Gastrocnemius medialis (tissue), 4 donors: ENCODE data around the gene IQUB. TPM values are rescaled to one million over a fixed set of nuclear protein-coding genes. Genes with fewer than 3 reads are reported as not detected.
"Not testable (repeated sequence)": the region's sequence is repeated elsewhere in the genome, so short reads cannot be mapped to it uniquely, and the experiment has no call there.

Experiments
- ATAC-seq, 2 donors: fragments of 150-250 bp; one replicate each; pipeline ENCODE4 v1.9.1; 2016
- DNase-seq, 2 donors: peaks; one replicate each; pipeline ENCODE4 v3.0.0-alpha.2; 2019
- H3K27ac ChIP-seq, 4 donors: fragments of 200-600 bp; sonication (generic); 1 replicate in 1 of 4; 2 replicates in 3 of 4; pipeline ENCODE4 v1.5.1; 2016 to 2018; ENCODE audit warnings: mild to moderate bottlenecking in 2 of 4, moderate library complexity in 1 of 4
- H3K27me3 ChIP-seq, 3 donors: fragments of 200-600 bp; sonication (generic) in 2 of 3; 1 replicate in 1 of 3; 2 replicates in 2 of 3; pipeline versions ENCODE4 v1.5.1 to v1.6.0; 2016 to 2019; ENCODE audit warnings: mild to moderate bottlenecking in 1 of 3, moderate library complexity in 1 of 3
- H3K36me3 ChIP-seq, 2 donors: fragments of 200-600 bp; sonication (generic) in 1 of 2; one replicate each; pipeline ENCODE4 v1.5.1; 2017 to 2018
- H3K4me1 ChIP-seq, 2 donors: fragments of 200-600 bp; sonication (generic) in 1 of 2; one replicate each; pipeline ENCODE4 v1.5.1; 2016 to 2017; ENCODE audit warnings: mild to moderate bottlenecking in 2 of 2
- H3K4me3 ChIP-seq, 4 donors: fragments of 200-600 bp; sonication (generic) in 3 of 4; 1 replicate in 1 of 4; 2 replicates in 3 of 4; pipeline ENCODE4 v1.5.1; 2016 to 2019; ENCODE audit warnings: mild to moderate bottlenecking in 2 of 4
- H3K9me3 ChIP-seq, 3 donors: fragments of 200-600 bp; sonication (generic) in 2 of 3; 1 replicate in 1 of 3; 2 replicates in 2 of 3; pipeline ENCODE4 v1.5.1; 2016 to 2019
- POLR2A ChIP-seq, 2 donors: fragments of 450-650 bp; IDR thresholded peaks; one replicate each; pipeline ENCODE4 v1.6.1; 2017; ENCODE audit warnings: antibody characterized with exemption in 2 of 2, mild to moderate bottlenecking in 2 of 2, moderate library complexity in 2 of 2
- in situ Hi-C, 4 donors: fragments of 200-750 bp; cut with MboI; loops; one replicate each; pipeline versions ENCODE4 v1.15.0 to v1.8.0; 2017; ENCODE audit warnings: low sequenced_read_pairs in 4 of 4
- intact Hi-C: fragments of 100-400 bp; cut with DNase I; formaldehyde crosslinking; loops from one replicate; pipeline ENCODE4 v1.15.1; 2023; ENCODE audit warnings: low total_unique reads
- total RNA-seq, 4 donors: library from RNA; depleted of rRNA; stranded (reverse); fragments of >200 nt; gene quantifications; one replicate each; pipeline versions ENCODE4 v1.1.0 to v1.2.3, GENCODE V29; 2016
- TF ChIP-seq, protein P1 (sequence below), 5 experiments: fragments of 450-650 bp in 3 of 5; fragments of 200-600 bp in 2 of 5; sonication (generic) in 2 of 5; IDR thresholded peaks in 4 of 5; conservative IDR thresholded peaks in 1 of 5; 1 replicate in 4 of 5; 2 replicates in 1 of 5; pipeline ENCODE4 v1.5.1; 2016 to 2019; ENCODE audit warnings: antibody characterized with exemption in 5 of 5, mild to moderate bottlenecking in 3 of 5, moderate library complexity in 3 of 5

The IQUB gene
- total RNA-seq, 4 donors from 2014 or later: 0.15 to 0.42 (median 0.26) TPM; not detected in 1

DNA sequence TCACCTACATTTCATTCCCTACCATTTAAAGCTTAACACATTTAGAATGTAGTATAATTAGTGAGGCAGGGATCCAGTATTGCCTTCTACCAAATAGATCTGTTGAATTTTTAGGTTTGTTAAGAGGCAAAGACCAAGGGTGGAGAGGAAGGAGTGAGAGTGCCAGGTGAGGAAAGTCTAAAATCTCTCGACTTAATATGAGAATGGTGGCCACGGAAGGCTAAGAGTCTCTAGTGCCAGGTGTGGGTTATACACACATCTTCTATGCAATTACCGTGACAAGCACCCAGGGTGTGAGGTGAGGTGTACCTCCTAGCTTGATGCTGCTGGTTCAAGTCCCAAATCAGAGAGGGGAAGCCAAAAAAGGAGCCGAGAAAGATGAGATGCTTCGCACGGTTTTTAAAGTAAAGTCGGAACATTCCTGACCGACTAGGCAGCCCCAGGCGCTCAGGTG is 439 bp downstream of the IQUB start:
- in situ Hi-C loops: loop anchor here in 1 of 4 donors (10.0 kb wide), 1 partner anchor 211 kb away; the partner anchor contains the start of gene WASL
- no peaks in the 10 kb centered on the region for H3K9me3 ChIP-seq
- peaks cover 9 to 17% of the 10 kb centered on the region in 2 donors for H3K4me1 ChIP-seq
- DNase-seq (no peak), ATAC-seq (no peak)
- H3K27ac ChIP-seq: peak overlapping the region; percentile 15 to 92 (median 53)
- TF ChIP-seq POLR2A (IDR thresholded peaks at IDR 0.05): no peak
- TF ChIP-seq, protein P1, sequence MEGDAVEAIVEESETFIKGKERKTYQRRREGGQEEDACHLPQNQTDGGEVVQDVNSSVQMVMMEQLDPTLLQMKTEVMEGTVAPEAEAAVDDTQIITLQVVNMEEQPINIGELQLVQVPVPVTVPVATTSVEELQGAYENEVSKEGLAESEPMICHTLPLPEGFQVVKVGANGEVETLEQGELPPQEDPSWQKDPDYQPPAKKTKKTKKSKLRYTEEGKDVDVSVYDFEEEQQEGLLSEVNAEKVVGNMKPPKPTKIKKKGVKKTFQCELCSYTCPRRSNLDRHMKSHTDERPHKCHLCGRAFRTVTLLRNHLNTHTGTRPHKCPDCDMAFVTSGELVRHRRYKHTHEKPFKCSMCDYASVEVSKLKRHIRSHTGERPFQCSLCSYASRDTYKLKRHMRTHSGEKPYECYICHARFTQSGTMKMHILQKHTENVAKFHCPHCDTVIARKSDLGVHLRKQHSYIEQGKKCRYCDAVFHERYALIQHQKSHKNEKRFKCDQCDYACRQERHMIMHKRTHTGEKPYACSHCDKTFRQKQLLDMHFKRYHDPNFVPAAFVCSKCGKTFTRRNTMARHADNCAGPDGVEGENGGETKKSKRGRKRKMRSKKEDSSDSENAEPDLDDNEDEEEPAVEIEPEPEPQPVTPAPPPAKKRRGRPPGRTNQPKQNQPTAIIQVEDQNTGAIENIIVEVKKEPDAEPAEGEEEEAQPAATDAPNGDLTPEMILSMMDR (IDR thresholded peaks at IDR 0.05 in 4 of 5, conservative IDR thresholded peaks at IDR 0.05 in 1 of 5): no peak
- intact Hi-C loops: loop anchor here (2.0 kb wide), 2 partner anchors 39 to 215 kb away; partner anchors contain the start of gene WASL
- H3K27me3 ChIP-seq: peaks cover 0 to 5% (median 2%) of the 10 kb centered on the region in 3 donors
- no peaks in the 10 kb centered on the region for H3K36me3 ChIP-seq
- peak overlapping the region; percentile 67 to 76 (median 72) for H3K4me3 ChIP-seq

DNA sequence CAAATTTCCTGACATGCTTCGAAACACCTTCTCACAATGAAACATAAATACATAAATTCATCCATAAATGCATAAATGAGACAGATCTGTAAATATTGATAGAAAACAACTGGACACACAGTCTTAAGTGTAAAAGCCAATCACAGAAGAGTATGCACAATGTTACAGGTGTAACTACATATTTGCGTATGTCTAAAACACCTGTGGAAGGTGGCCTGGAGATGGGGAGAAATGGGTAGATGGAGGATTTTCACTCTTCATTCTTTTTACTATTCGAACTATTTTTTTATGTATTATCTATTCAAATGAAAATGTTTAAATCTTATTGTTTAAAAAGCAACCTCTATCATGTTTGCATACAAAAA is 860 bp downstream of the IQUB start:
- no peaks in the 10 kb centered on the region for H3K9me3 ChIP-seq
- H3K27me3 ChIP-seq: peaks cover 0 to 5% (median 2%) of the 10 kb centered on the region in 3 donors
- in situ Hi-C loops (loop anchor here in 1 of 4 donors (10.0 kb wide), 1 partner anchor 211 kb away; the partner anchor contains the start of gene WASL), intact Hi-C loops (no loop called here)
- DNase-seq (no peak), ATAC-seq (no peak)
- no peaks in the 10 kb centered on the region for H3K36me3 ChIP-seq
- no peak for TF ChIP-seq POLR2A (IDR thresholded peaks at IDR 0.05)
- TF ChIP-seq, protein P1 (IDR thresholded peaks at IDR 0.05 in 4 of 5, conservative IDR thresholded peaks at IDR 0.05 in 1 of 5): no peak
- H3K4me3 ChIP-seq: peak overlapping the region in 2 of 4 donors; percentile 67 to 71
- peaks cover 9 to 17% of the 10 kb centered on the region in 2 donors for H3K4me1 ChIP-seq
- no peak overlapping the region for H3K27ac ChIP-seq

DNA sequence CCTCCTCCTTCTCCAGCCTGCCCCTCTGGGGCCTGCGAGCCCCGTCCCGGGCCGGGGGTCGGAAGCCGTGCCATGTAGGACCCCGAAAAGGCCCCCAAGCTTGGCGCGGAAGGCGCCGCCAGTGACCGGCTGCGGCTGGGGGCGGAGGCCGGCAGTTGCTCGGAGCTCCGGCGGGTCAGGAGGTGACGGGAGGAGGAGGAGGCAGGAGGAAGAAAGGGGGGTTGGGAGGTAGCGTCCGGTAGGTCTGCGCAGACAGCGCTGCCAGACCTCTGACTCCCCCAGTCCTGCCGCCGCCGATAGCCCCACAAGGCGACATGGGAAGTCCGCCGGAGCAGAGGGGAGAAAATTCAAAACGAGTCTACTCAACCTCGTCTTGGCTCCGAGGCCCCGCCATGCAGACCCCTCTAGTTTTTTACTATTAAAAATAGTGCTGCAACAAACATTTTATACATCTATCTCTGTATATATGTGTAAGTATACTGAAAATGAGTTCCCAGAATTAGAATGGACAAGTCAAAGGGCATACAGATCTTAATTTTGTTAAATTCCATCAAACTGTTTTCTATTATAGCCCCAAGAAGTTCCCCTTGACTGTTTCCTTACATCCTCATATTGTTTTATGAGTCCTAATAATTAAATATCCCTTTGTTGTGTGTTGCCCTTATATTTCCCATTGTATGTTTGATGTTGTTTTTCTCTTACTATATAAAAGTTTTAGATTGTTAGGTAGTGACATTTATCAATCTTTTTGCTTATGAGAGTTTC is 1.4 kb downstream of the IQUB start:
- Histone ChIP-seq H3K4me3 (peak overlapping the region; percentile 23 to 50 (median 35)), H3K4me1 (peaks cover 9 to 16% of the 10 kb centered on the region in 2 donors)
- intact Hi-C loops, H3K9me3 ChIP-seq, H3K36me3 ChIP-seq, H3K27ac ChIP-seq, ATAC-seq, H3K27me3 ChIP-seq: not testable (repeated sequence)
- peak in 1 of 2 donors; percentile 30 for DNase-seq
- in situ Hi-C loops: loop anchor here in 1 of 4 donors (10.0 kb wide), 1 partner anchor 212 kb away; the partner anchor contains the start of gene WASL

DNA sequence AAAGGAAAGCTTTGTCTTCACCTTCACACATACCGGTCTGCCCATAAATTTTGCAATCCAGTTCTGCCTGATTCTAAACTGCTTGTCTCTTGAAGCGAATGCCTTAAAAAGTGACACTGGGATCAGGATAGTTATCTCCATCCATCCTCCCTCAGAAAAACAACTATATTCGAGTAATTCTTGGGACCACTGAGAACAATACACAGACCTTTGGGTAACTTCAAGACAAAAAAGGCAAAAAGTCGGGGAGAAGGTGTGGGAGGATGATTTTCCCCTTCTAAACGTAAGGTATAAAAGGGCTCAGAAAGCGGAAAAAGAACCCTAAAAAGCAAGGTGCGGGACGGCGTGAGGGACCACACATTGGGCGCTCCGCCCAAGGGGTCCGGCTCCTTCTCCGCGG is 2.1 kb downstream of the IQUB start:
- H3K36me3 ChIP-seq, intact Hi-C loops, H3K9me3 ChIP-seq, DNase-seq, H3K27me3 ChIP-seq, H3K4me1 ChIP-seq, ATAC-seq, H3K27ac ChIP-seq: not testable (repeated sequence)
- in situ Hi-C loops: loop anchor here in 1 of 4 donors (10.0 kb wide), 1 partner anchor 212 kb away; the partner anchor contains the start of gene WASL
- peak overlapping the region; percentile 23 to 50 (median 35) for H3K4me3 ChIP-seq

DNA sequence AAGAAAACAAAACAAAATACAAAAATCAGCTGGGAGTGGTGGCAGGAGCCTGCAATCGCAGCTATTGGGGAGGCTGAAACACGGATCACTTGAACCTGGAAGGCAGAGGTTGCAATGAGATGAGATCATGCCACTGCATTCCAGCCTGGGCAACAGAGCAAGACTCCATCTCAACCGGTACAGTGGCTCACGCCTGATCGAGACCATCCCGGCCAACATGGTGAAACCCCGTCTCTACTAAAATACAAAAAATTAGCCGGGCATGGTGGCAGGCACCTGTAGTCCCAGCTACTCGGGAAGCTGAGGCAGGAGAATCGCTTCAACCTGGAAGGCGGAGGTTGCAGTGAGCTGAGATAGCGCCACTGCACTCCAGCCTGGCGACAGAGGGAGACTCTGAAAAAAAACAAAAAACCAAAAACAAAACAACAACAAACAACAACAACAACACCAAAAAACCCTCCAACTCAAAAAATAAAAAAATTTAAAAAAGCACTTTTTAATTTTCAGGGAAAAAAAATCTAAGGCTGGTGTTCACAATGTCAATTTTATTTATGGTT is 4.3 kb downstream of the IQUB start:
- H3K4me3 ChIP-seq, H3K27me3 ChIP-seq, H3K27ac ChIP-seq, intact Hi-C loops, DNase-seq, H3K4me1 ChIP-seq, H3K9me3 ChIP-seq, ATAC-seq, H3K36me3 ChIP-seq: not testable (repeated sequence)
- in situ Hi-C loops: loop anchor here in 1 of 4 donors (10.0 kb wide), 1 partner anchor 215 kb away; the partner anchor contains the start of gene WASL

DNA sequence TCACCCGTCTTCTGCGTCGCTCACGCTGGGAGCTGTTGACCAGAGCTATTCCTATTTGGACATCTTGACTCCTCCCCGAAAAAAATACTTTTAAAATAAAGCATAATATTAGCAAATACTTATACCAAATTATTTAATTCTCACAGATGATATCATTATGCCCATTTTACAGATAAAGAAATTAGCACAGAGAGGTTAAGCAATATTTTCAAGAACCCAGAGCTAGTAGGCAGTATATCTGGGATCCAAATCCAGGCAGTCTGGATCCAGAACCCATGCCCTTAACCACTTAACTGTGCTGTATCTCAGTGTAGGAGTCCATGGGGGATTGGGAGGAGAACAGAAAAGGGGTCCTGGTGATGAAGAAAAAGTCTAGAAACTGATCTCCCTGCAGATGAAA is 6.1 kb downstream of the IQUB start:
- Histone ChIP-seq H3K4me1 (no peaks in the 10 kb centered on the region), H3K36me3 (no peaks in the 10 kb centered on the region), H3K27ac (no peak overlapping the region), H3K4me3 (no peak overlapping the region), H3K27me3 (peaks cover 0 to 5% (median 2%) of the 10 kb centered on the region in 3 donors), H3K9me3 (no peaks in the 10 kb centered on the region)
- in situ Hi-C loops: no loop called here
- TF ChIP-seq POLR2A (IDR thresholded peaks at IDR 0.05): no peak
- TF ChIP-seq, protein P1 (IDR thresholded peaks at IDR 0.05 in 4 of 5, conservative IDR thresholded peaks at IDR 0.05 in 1 of 5): no peak
- intact Hi-C loops: no loop called here
- no peak for ATAC-seq
- DNase-seq: no peak

DNA sequence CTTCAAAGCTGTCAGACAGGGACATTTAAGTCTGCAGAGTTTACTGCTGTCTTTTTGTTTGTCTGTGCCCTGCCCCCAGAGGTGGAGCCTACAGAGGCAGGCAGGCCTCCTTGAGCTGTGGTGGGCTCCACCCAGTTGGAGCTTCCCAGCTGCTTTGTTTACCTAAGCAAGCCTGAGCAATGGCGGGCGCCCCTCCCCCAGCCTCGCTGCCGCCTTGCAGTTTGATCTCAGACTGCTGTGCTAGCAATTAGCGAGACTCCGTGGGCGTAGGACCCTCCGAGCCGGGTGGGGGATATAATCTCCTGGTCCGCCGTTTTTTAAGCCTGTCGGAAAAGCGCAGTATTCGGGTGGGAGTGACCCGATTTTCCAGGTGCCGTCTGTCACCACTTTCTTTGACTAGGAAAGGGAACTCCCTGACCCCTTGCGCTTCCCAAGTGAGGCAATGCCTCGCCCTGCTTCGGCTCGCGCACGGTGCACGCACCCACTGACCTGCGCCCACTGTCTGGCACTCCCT is 6.6 kb downstream of the IQUB start:
- H3K9me3 ChIP-seq, intact Hi-C loops, H3K36me3 ChIP-seq, H3K27me3 ChIP-seq, H3K4me1 ChIP-seq, H3K4me3 ChIP-seq, DNase-seq, in situ Hi-C loops, H3K27ac ChIP-seq, ATAC-seq: not testable (repeated sequence)

DNA sequence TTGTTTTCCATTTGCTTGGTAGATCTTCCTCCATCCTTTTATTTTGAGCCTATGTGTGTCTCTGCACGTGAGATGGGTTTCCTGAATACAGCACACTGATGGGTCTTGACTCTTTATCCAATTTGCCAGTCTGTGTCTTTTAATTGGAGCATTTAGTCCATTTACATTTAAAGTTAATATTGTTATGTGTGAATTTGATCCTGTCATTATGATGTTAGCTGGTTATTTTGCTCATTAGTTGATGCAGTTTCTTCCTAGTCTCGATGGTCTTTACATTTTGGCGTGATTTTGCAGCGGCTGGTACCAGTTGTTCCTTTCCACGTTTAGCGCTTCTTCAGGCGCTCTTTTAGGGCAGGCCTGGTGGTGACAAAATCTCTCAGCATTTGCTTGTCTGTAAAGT is 7.9 kb downstream of the IQUB start:
- intact Hi-C loops, H3K4me3 ChIP-seq, DNase-seq, H3K27ac ChIP-seq, H3K36me3 ChIP-seq, in situ Hi-C loops, H3K27me3 ChIP-seq, ATAC-seq, H3K4me1 ChIP-seq, H3K9me3 ChIP-seq: not testable (repeated sequence)
